Neural crest cell (in vitro differentiated cells): ENCODE results near the gene NXPH1. TPM values are rescaled to one million over a fixed set of nuclear protein-coding genes. Genes with fewer than 3 reads are reported as not detected.

Source experiments
- DNase-seq: peaks from one replicate; pipeline ENCODE4 v3.0.0; 2021; ENCODE audit warnings: low read depth, mixed read lengths, low spot score
- H3K27ac Mint-ChIP-seq: one replicate; pipeline ENCODE4 v1.8.0; 2021; ENCODE audit warnings: mild to moderate bottlenecking, mixed read lengths; ENCODE audit not compliant: unreplicated experiment
- H3K27me3 Mint-ChIP-seq: 2 replicates; pipeline ENCODE4 v1.8.0; 2021; ENCODE audit warnings: low read depth, mild to moderate bottlenecking, mixed read lengths
- H3K36me3 Mint-ChIP-seq: 2 replicates; pipeline ENCODE4 v1.8.0; 2021; ENCODE audit warnings: low read depth, mild to moderate bottlenecking, mixed read lengths
- H3K4me1 Mint-ChIP-seq: 2 replicates; pipeline ENCODE4 v1.8.0; 2021; ENCODE audit warnings: mixed read lengths
- H3K4me3 Mint-ChIP-seq: one replicate; pipeline ENCODE4 v1.8.0; 2021; ENCODE audit warnings: mild to moderate bottlenecking, mixed read lengths
- H3K9me3 Mint-ChIP-seq: 2 replicates; pipeline ENCODE4 v1.8.0; 2021; ENCODE audit warnings: mixed read lengths
- CTCF ChIP-seq: fragments of 200-600 bp; sonication (generic); conservative IDR thresholded peaks from 2 replicates; pipeline ENCODE4 v1.5.0; 2021; ENCODE audit warnings: antibody characterized with exemption, mild to moderate bottlenecking
- total RNA-seq: library from RNA; stranded (reverse); gene quantifications from 2 replicates; pipeline ENCODE4 v1.2.1, GENCODE V29; 2021

NXPH1 gene
- total RNA-seq, 1 donor from 2014 or later: 1.0 TPM

- Mint-ChIP-seq H3K4me1 (no peaks in the 10 kb centered on the region), H3K27me3 (no peaks in the 10 kb centered on the region), H3K9me3 (peaks cover 5% of the 10 kb centered on the region), H3K36me3 (no peaks in the 10 kb centered on the region), H3K27ac (no peak overlapping the region), H3K4me3 (no peak overlapping the region)
- DNase-seq: no peak
- TF ChIP-seq CTCF: no peak
Observed at GRCh38 chr7:8411103-8411502, 22.3 kb upstream of the NXPH1 start.

DNA sequence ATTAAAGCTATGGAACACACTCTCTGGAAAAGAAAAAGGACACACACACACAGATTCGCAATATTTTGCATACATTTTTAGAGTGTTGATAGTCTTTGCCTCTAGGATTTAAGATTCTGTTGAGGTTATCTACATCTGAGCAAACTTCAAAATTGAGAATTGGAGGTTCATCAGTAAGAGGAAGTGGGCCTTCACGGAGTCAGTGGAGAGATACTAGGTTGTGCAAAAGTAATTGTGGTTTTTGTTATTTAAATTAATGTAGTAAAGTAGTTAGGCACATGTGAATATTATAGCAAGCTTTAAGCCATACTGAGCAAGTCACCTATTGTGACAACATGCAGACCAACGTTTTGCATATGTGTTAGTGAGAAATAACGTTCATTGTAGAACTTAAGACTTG, 19.8 kb upstream of the NXPH1 start:
- Mint-ChIP-seq H3K36me3 (no peaks in the 10 kb centered on the region), H3K27ac (no peak overlapping the region), H3K9me3 (peaks cover 5% of the 10 kb centered on the region), H3K27me3 (peaks cover 4% of the 10 kb centered on the region), H3K4me3 (no peak overlapping the region), H3K4me1 (no peaks in the 10 kb centered on the region)
- no peak for TF ChIP-seq CTCF
- no peak for DNase-seq

GRCh38 chr7:8418629-8419245, 14.7 kb upstream of the NXPH1 start:
- H3K9me3 Mint-ChIP-seq: no peaks in the 10 kb centered on the region
- DNase-seq: peak; percentile 71
- H3K27ac Mint-ChIP-seq: no peak overlapping the region
- H3K36me3 Mint-ChIP-seq: no peaks in the 10 kb centered on the region
- peaks cover 3% of the 10 kb centered on the region for H3K4me1 Mint-ChIP-seq
- H3K27me3 Mint-ChIP-seq: peaks cover 10% of the 10 kb centered on the region
- no peak overlapping the region for H3K4me3 Mint-ChIP-seq
- peak; percentile 89 for TF ChIP-seq CTCF

- Mint-ChIP-seq H3K4me1 (peaks cover 3% of the 10 kb centered on the region), H3K27me3 (peaks cover 14% of the 10 kb centered on the region), H3K36me3 (no peaks in the 10 kb centered on the region), H3K9me3 (no peaks in the 10 kb centered on the region), H3K4me3 (no peak overlapping the region), H3K27ac (no peak overlapping the region)
- no peak for DNase-seq
- TF ChIP-seq CTCF: no peak
Observed at GRCh38 chr7:8422177-8422576, 11.2 kb upstream of the NXPH1 start.

- no peaks in the 10 kb centered on the region for H3K9me3 Mint-ChIP-seq
- no peak for DNase-seq
- no peak for TF ChIP-seq CTCF
- no peak overlapping the region for H3K4me3 Mint-ChIP-seq
- H3K36me3 Mint-ChIP-seq: no peaks in the 10 kb centered on the region
- no peak overlapping the region for H3K27ac Mint-ChIP-seq
- H3K4me1 Mint-ChIP-seq: peaks cover 3% of the 10 kb centered on the region
- peaks cover 10% of the 10 kb centered on the region for H3K27me3 Mint-ChIP-seq
Observed at GRCh38 chr7:8423057-8423456, 10.4 kb upstream of the NXPH1 start.
